Motor neuron (in vitro differentiated cells): ENCODE measurements around the gene LMO4. TPM values are rescaled to one million over a fixed set of nuclear protein-coding genes. Genes with fewer than 3 reads are reported as not detected.
A peak's percentile ranks its signal among the peaks of the same experiment; 100 is the strongest.

ENCODE experiments used
- ATAC-seq, 8 experiments: fragments of 200-7000 bp; cut with Tn5 transposase; replicated peaks in 6 of 8; 2 replicates each; pipeline ENCODE4 v1.8.0; 2021; ENCODE audit warnings: mild to moderate bottlenecking in 8 of 8, moderate library complexity in 8 of 8
- H3K27ac ChIP-seq, 2 donors: fragments of 250-450 bp; sonication (Bioruptor Pico); 2 replicates each; pipeline ENCODE4 v1.9.0; 2021; ENCODE audit warnings: antibody characterized with exemption in 2 of 2, mild to moderate bottlenecking in 2 of 2, moderate library complexity in 1 of 2
- H3K4me1 ChIP-seq, 2 donors: fragments of 250-450 bp; sonication (Bioruptor Pico); replicated peaks in 1 of 2; 2 replicates each; pipeline ENCODE4 v1.6.1; 2021; ENCODE audit warnings: antibody characterized with exemption in 2 of 2, mild to moderate bottlenecking in 2 of 2, moderate library complexity in 1 of 2
- H3K4me3 ChIP-seq, 5 donors: fragments of 250-450 bp; sonication (Bioruptor Pico); 2 replicates each; pipeline ENCODE4 v1.9.0; 2021; ENCODE audit warnings: antibody characterized with exemption in 5 of 5, mild to moderate bottlenecking in 5 of 5, moderate library complexity in 4 of 5
- WGBS, 10 experiments: fragments of 450-650 bp; shearing (Covaris generic); methylation state at CpG; one replicate each; pipeline ENCODE4 v1.0.0; 2022; 5-methylcytosine and 5-hydroxymethylcytosine counted together
- in situ Hi-C, 9 experiments: fragments of 400-800 bp; cut with MboI; loops; one replicate each; pipeline ENCODE4 v1.15.0; 2021; ENCODE audit warnings: low sequenced_read_pairs in 9 of 9, low pct_unique_long_range_greater_than_20kb in 2 of 9; ENCODE audit not compliant: unreplicated experiment in 9 of 9
- total RNA-seq, 8 experiments: library from RNA; unstranded; fragments of 300-600 nt; gene quantifications; 2 replicates each; pipeline versions ENCODE4 v1.2.3 to v1.2.4, GENCODE V29; 2022

The LMO4 gene
- total RNA-seq, 8 experiments from 2014 or later: 45.9 to 184 (median 65.4) TPM

- H3K4me3 ChIP-seq: no peak overlapping the region
- no peak overlapping the region for H3K27ac ChIP-seq
- ATAC-seq: no peak
- in situ Hi-C loops: no loop called here
- peaks cover 9 to 11% of the 10 kb centered on the region in 2 donors for H3K4me1 ChIP-seq
- WGBS, 10 experiments: 50 to 100% (median 85%) methylated on average over 1 to 5 of the region's 5 CpGs; no CpG with 5 or more reads in 1 of the 10 experiments
Measured at GRCh38 chr1:87305151-87305550, 23.5 kb upstream of the LMO4 start.

- 11 to 89% (median 82%) methylated on average over 4 to 7 of the region's 7 CpGs for WGBS, 10 experiments
- H3K4me1 ChIP-seq: peaks cover 3 to 5% of the 10 kb centered on the region in 2 donors
- in situ Hi-C loops: no loop called here
- no peak for ATAC-seq
- no peak overlapping the region for H3K27ac ChIP-seq
- no peak overlapping the region for H3K4me3 ChIP-seq
Measured at GRCh38 chr1:87305762-87306161, 22.9 kb upstream of the LMO4 start.

- whole genome bisulfite sequencing, 10 experiments: 85 to 100% (median 89%) methylated on average over 1 to 8 of the region's 8 CpGs; no CpG with 5 or more reads in 2 of the 10 experiments
- H3K4me3 ChIP-seq: no peak overlapping the region
- no peak overlapping the region for H3K27ac ChIP-seq
- in situ Hi-C loops: no loop called here
- no peak for ATAC-seq
- H3K4me1 ChIP-seq: no peaks in the 10 kb centered on the region
Measured at GRCh38 chr1:87307306-87307705, 21.4 kb upstream of the LMO4 start.

GRCh38 chr1:87307931-87308330 lies 20.7 kb upstream of the LMO4 start:
- no peak for ATAC-seq
- Histone ChIP-seq H3K27ac (no peak overlapping the region), H3K4me1 (no peaks in the 10 kb centered on the region), H3K4me3 (no peak overlapping the region)
- WGBS, 10 experiments: 75 to 90% (median 86%) methylated on average over 1 to 4 of the region's 4 CpGs
- in situ Hi-C loops: no loop called here

- 79 to 100% (median 97%) methylated on average over 2 to 6 of the region's 6 CpGs; no CpG with 5 or more reads in 2 of the 10 experiments for WGBS, 10 experiments
- ATAC-seq: no peak
- Histone ChIP-seq H3K27ac (no peak overlapping the region), H3K4me1 (peaks cover 0 to 4% of the 10 kb centered on the region in 2 donors), H3K4me3 (no peak overlapping the region)
- in situ Hi-C loops: no loop called here
Measured at GRCh38 chr1:87314091-87314490, 14.6 kb upstream of the LMO4 start.

GRCh38 chr1:87318056-87318650 lies 10.5 kb upstream of the LMO4 start:
- ATAC-seq: no peak
- in situ Hi-C loops: no loop called here
- no peak overlapping the region for H3K27ac ChIP-seq
- no peak overlapping the region for H3K4me3 ChIP-seq
- peaks cover 8 to 12% of the 10 kb centered on the region in 2 donors for H3K4me1 ChIP-seq
- 62 to 100% (median 90%) methylated on average over 1 to 5 of the region's 5 CpGs; no CpG with 5 or more reads in 2 of the 10 experiments for WGBS, 10 experiments

- ATAC-seq: no peak
- Histone ChIP-seq H3K27ac (no peak overlapping the region), H3K4me3 (no peak overlapping the region), H3K4me1 (peaks cover 8 to 12% of the 10 kb centered on the region in 2 donors)
- 20 to 100% (median 80%) methylated on average over 1 of the region's 1 CpG; no CpG with 5 or more reads in 3 of the 10 experiments for WGBS, 10 experiments
- in situ Hi-C loops: no loop called here
Measured at GRCh38 chr1:87318806-87319205, 9.9 kb upstream of the LMO4 start.

- H3K4me3 ChIP-seq: no peak overlapping the region
- 35 to 59% (median 44%) methylated on average over 5 to 10 of the region's 10 CpGs for WGBS, 10 experiments
- H3K27ac ChIP-seq: no peak overlapping the region
- no peak for ATAC-seq
- peaks cover 6 to 21% of the 10 kb centered on the region in 2 donors for H3K4me1 ChIP-seq
- in situ Hi-C loops: loop anchor here in 2 of 9 experiments (25.0 kb wide), 1 partner anchor 189 kb away; no protein-coding TSS in a partner anchor
Measured at GRCh38 chr1:87325982-87326738, 2.5 kb upstream of the LMO4 start.

- H3K27ac ChIP-seq: peak overlapping the region; percentile 76 to 79
- peak overlapping the region; percentile 62 to 92 (median 75) for H3K4me3 ChIP-seq
- ATAC-seq: no peak
- in situ Hi-C loops: loop anchor here in 2 of 9 experiments (25.0 kb wide), 1 partner anchor 190 kb away; no protein-coding TSS in a partner anchor
- WGBS, 10 experiments: 10 to 79% (median 45%) methylated on average over 4 to 17 of the region's 27 CpGs
- H3K4me1 ChIP-seq: peaks cover 6 to 19% of the 10 kb centered on the region in 2 donors
Measured at GRCh38 chr1:87327376-87328271, 1.1 kb upstream of the LMO4 start.

GRCh38 chr1:87329051-87329525 lies 408 bp downstream of the LMO4 start:
- peak in 6 of 8 experiments; percentile 0 to 2 (median 1) for ATAC-seq
- in situ Hi-C loops: loop anchor here in 2 of 9 experiments (25.0 kb wide), 1 partner anchor 192 kb away; no protein-coding TSS in a partner anchor
- H3K27ac ChIP-seq: peak overlapping the region; percentile 87 to 88

GRCh38 chr1:87329526-87330056 lies 911 bp downstream of the LMO4 start:
- no peak for ATAC-seq
- WGBS, 10 experiments: 0 to 3% (median 0%) methylated on average over 2 to 7 of the region's 7 CpGs; no CpG with 5 or more reads in 2 of the 10 experiments
- in situ Hi-C loops: loop anchor here in 2 of 9 experiments (25.0 kb wide), 1 partner anchor 192 kb away; no protein-coding TSS in a partner anchor
- peak overlapping the region; percentile 62 to 92 (median 75) for H3K4me3 ChIP-seq
- H3K4me1 ChIP-seq: peaks cover 16 to 36% of the 10 kb centered on the region in 2 donors
- H3K27ac ChIP-seq: peak overlapping the region; percentile 87 to 88

More at GRCh38 chr1:87329051-87329525, 408 bp downstream of the LMO4 start:
- 0% methylated on average over 2 to 7 of the region's 35 CpGs; no CpG with 5 or more reads in 8 of the 10 experiments for WGBS, 10 experiments
- peaks cover 11 to 31% of the 10 kb centered on the region in 2 donors for H3K4me1 ChIP-seq
- peak overlapping the region; percentile 62 to 92 (median 75) for H3K4me3 ChIP-seq
